ENCODE results near the gene GPC5. TPM values are rescaled to one million over a fixed set of nuclear protein-coding genes. Genes with fewer than 3 reads are reported as not detected.

Gene GPC5
- total RNA-seq, 4 donors from 2014 or later, result 0.74 to 1.1 TPM; not detected in 2

- peak in 1 of 3 donors; percentile 52 for TF ChIP-seq CTCF (IDR thresholded peaks at IDR 0.05)
- DNase-seq (ENCODE audit: low spot score), result no peak
- no peak for ATAC-seq (ENCODE audit: low FRiP score)
These were observed 789.1 kb downstream of the GPC5 start for GRCh38 chr13:92187378-92187989.

GRCh38 chr13:92188574-92188973, 790.2 kb downstream of the GPC5 start:
- no peak for TF ChIP-seq CTCF (IDR thresholded peaks at IDR 0.05)
- no peak for ATAC-seq (ENCODE audit: low FRiP score)

GRCh38 chr13:92196591-92197256, 798.3 kb downstream of the GPC5 start:
- DNase-seq (ENCODE audit: low spot score), result no peak
- TF ChIP-seq CTCF (IDR thresholded peaks at IDR 0.05), result no peak
- ATAC-seq (ENCODE audit: low FRiP score), result no peak

More at GRCh38 chr13:92188574-92188973, 790.2 kb downstream of the GPC5 start:
- no peak for DNase-seq (ENCODE audit: low spot score)

GRCh38 chr13:92197669-92198068, 799.2 kb downstream of the GPC5 start:
- DNase-seq (ENCODE audit: low spot score) (no peak), ATAC-seq (ENCODE audit: low FRiP score) (no peak)
- TF ChIP-seq CTCF (IDR thresholded peaks at IDR 0.05), result no peak

- no peak for TF ChIP-seq CTCF (IDR thresholded peaks at IDR 0.05)
- DNase-seq (ENCODE audit: low spot score) (no peak), ATAC-seq (ENCODE audit: low FRiP score) (no peak)
These were observed 820.2 kb downstream of the GPC5 start for GRCh38 chr13:92218615-92219014.

- no peak for TF ChIP-seq CTCF (IDR thresholded peaks at IDR 0.05)
- ATAC-seq (ENCODE audit: low FRiP score) (no peak), DNase-seq (ENCODE audit: low spot score) (no peak)
These were observed 823.5 kb downstream of the GPC5 start for GRCh38 chr13:92221916-92222315.
